ENCODE results near the gene NOC3L.

GRCh38 chr10:94411304-94411703 is 48.6 kb upstream of the NOC3L start:
- TF ChIP-seq, protein P1, sequence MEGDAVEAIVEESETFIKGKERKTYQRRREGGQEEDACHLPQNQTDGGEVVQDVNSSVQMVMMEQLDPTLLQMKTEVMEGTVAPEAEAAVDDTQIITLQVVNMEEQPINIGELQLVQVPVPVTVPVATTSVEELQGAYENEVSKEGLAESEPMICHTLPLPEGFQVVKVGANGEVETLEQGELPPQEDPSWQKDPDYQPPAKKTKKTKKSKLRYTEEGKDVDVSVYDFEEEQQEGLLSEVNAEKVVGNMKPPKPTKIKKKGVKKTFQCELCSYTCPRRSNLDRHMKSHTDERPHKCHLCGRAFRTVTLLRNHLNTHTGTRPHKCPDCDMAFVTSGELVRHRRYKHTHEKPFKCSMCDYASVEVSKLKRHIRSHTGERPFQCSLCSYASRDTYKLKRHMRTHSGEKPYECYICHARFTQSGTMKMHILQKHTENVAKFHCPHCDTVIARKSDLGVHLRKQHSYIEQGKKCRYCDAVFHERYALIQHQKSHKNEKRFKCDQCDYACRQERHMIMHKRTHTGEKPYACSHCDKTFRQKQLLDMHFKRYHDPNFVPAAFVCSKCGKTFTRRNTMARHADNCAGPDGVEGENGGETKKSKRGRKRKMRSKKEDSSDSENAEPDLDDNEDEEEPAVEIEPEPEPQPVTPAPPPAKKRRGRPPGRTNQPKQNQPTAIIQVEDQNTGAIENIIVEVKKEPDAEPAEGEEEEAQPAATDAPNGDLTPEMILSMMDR (IDR thresholded peaks at IDR 0.05; ENCODE audit: low read length) = no peak
- no peak for TF ChIP-seq EZH2 (optimal IDR thresholded peaks at IDR 0.05; ENCODE audit: low read depth, low read length)
- no peak for TF ChIP-seq EZH2phosphoT487 (IDR thresholded peaks at IDR 0.05; ENCODE audit: low read length)
